H1 (cell line): ENCODE measurements around the gene TELO2. TPM values are rescaled to one million over a fixed set of nuclear protein-coding genes. Genes with fewer than 3 reads are reported as not detected.

Experiments
- CTCF ChIA-PET: fragments of 300-600 bp; sonication (Branson Sonifier 250); formaldehyde crosslinking; loops from one replicate; lab custom pipeline; 2021; ENCODE audit not compliant: partially characterized antibody; lab: Charles Lee
- POLR2A ChIA-PET: fragments of 300-600 bp; sonication (Branson Sonifier 250); formaldehyde crosslinking; loops from one replicate; lab custom pipeline; 2021; ENCODE audit warnings: inconsistent platforms; ENCODE audit not compliant: partially characterized antibody; lab: Charles Lee
- DNase-seq, 2 experiments: peaks; one replicate each; pipeline versions ENCODE4 v3.0.0 to v3.0.0-alpha.2; 2010 to 2022; ENCODE audit warnings: low spot score in 2 of 2, low read depth in 1 of 2, mixed read lengths in 1 of 2
- FAIRE-seq: peaks from 2 replicates; lab custom pipeline; 2011; peaks lifted over from hg19 to GRCh38; lab: Jason Lieb, UNC
- H2AFZ ChIP-seq: 2 replicates; pipeline ENCODE4 v1.8.1; 2012; ENCODE audit warnings: low read length, inconsistent platforms
- H2AK5ac ChIP-seq: 2 replicates; pipeline ENCODE4 v1.6.1; 2013; ENCODE audit warnings: low read depth, low read length
- H2BK120ac ChIP-seq: replicated peaks from 2 replicates; pipeline ENCODE3; 2013; ENCODE audit warnings: low read depth, low read length, inconsistent platforms
- H2BK12ac ChIP-seq: 2 replicates; pipeline ENCODE4 v1.6.1; 2013; ENCODE audit warnings: low read depth, low read length
- H2BK15ac ChIP-seq: 2 replicates; pipeline ENCODE4 v1.6.1; 2013; ENCODE audit warnings: low read length
- H2BK20ac ChIP-seq: 2 replicates; pipeline ENCODE4 v1.6.1; 2013; ENCODE audit warnings: low read length
- H2BK5ac ChIP-seq: 2 replicates; pipeline ENCODE4 v1.6.1; 2013; ENCODE audit warnings: low read depth, low read length
- H3K14ac ChIP-seq: 2 replicates; pipeline ENCODE4 v1.6.1; 2013; ENCODE audit warnings: inconsistent platforms; ENCODE audit not compliant: insufficient read length
- H3K18ac ChIP-seq: 2 replicates; pipeline ENCODE4 v1.6.1; 2013; ENCODE audit warnings: low read length; ENCODE audit errors: extremely low read depth
- H3K23ac ChIP-seq: 2 replicates; pipeline ENCODE4 v1.6.1; 2013; ENCODE audit warnings: inconsistent platforms; ENCODE audit not compliant: insufficient read length
- H3K23me2 ChIP-seq: 2 replicates; pipeline ENCODE4 v1.6.1; 2013; ENCODE audit warnings: low read depth, low read length
- H3K27ac ChIP-seq: 2 replicates; pipeline ENCODE4 v1.6.1; 2011; ENCODE audit warnings: low read depth, low read length, inconsistent platforms
- H3K27me3 ChIP-seq, 4 experiments: replicated peaks in 1 of 4; 1 replicate in 1 of 4; 2 replicates in 3 of 4; pipeline versions ENCODE4 v1.6.1 to v1.8.1; 2011 to 2013; ENCODE audit warnings: low read length in 3 of 4, mild to moderate bottlenecking in 3 of 4, inconsistent platforms in 2 of 4, mixed read lengths in 2 of 4, moderate library complexity in 1 of 4; ENCODE audit not compliant: control insufficient read depth in 3 of 4, insufficient read depth in 3 of 4; ENCODE audit errors: extremely low read depth in 1 of 4
- H3K36me3 ChIP-seq, 4 experiments: 2 replicates each; pipeline versions ENCODE4 v1.6.1 to v1.8.1; 2011 to 2013; ENCODE audit warnings: mild to moderate bottlenecking in 4 of 4, low read length in 3 of 4, moderate library complexity in 2 of 4, control low read depth in 1 of 4, inconsistent platforms in 1 of 4; ENCODE audit not compliant: insufficient read depth in 4 of 4, control insufficient read depth in 2 of 4
- H3K4ac ChIP-seq: replicated peaks from 2 replicates; pipeline ENCODE3; 2013; ENCODE audit warnings: low read length, low read depth, mixed read lengths, inconsistent platforms; ENCODE audit not compliant: insufficient read length
- H3K4me1 ChIP-seq, 4 experiments: replicated peaks in 1 of 4; 1 replicate in 1 of 4; 2 replicates in 3 of 4; pipeline versions ENCODE4 v1.6.1 to v1.8.1; 2011 to 2013; ENCODE audit warnings: low read length in 3 of 4, inconsistent platforms in 2 of 4, mixed read lengths in 1 of 4; ENCODE audit not compliant: insufficient read depth in 4 of 4, control insufficient read depth in 3 of 4
- H3K4me2 ChIP-seq, 2 experiments: 2 replicates each; pipeline versions ENCODE4 v1.6.1 to v1.8.1; 2011 to 2013; ENCODE audit warnings: low read depth in 2 of 2, low read length in 2 of 2, control low read depth in 1 of 2, inconsistent platforms in 1 of 2, mild to moderate bottlenecking in 1 of 2; ENCODE audit not compliant: insufficient read depth in 1 of 2
- H3K4me3 ChIP-seq, 4 experiments: fragments of 200-600, 300-600 bp in 1 of 4; sonication (generic), shearing (Covaris generic), sonication (Bioruptor Twin) in 1 of 4; 2 replicates each; pipeline versions ENCODE4 v1.5.1 to v1.8.1; 2011 to 2016; ENCODE audit warnings: low read length in 4 of 4, low read depth in 3 of 4, control low read depth in 2 of 4, inconsistent platforms in 2 of 4, mild to moderate bottlenecking in 2 of 4, mixed read lengths in 1 of 4, moderate library complexity in 1 of 4; ENCODE audit not compliant: insufficient read depth in 2 of 4; ENCODE audit errors: extremely low read depth in 1 of 4
- H3K56ac ChIP-seq: replicated peaks from 2 replicates; pipeline ENCODE3; 2013; ENCODE audit warnings: low read depth, mild to moderate bottlenecking, mixed read lengths, low read length, inconsistent platforms; ENCODE audit not compliant: insufficient read length
- H3K79me1 ChIP-seq: 2 replicates; pipeline ENCODE4 v1.6.1; 2013; ENCODE audit warnings: low read depth, low read length, control low read depth
- H3K79me2 ChIP-seq, 2 experiments: 2 replicates each; pipeline versions ENCODE4 v1.6.1 to v1.8.1; 2012 to 2013; ENCODE audit warnings: low read length in 2 of 2, mild to moderate bottlenecking in 2 of 2, inconsistent platforms in 1 of 2; ENCODE audit not compliant: insufficient read depth in 2 of 2, control insufficient read depth in 1 of 2
- H3K9ac ChIP-seq, 4 experiments: replicated peaks in 1 of 4; 1 replicate in 1 of 4; 2 replicates in 3 of 4; pipeline versions ENCODE4 v1.6.1 to v1.8.1; 2011 to 2013; ENCODE audit warnings: low read depth in 3 of 4, low read length in 3 of 4, control low read depth in 2 of 4, mild to moderate bottlenecking in 2 of 4, moderate library complexity in 2 of 4, inconsistent platforms in 1 of 4; ENCODE audit errors: extremely low read depth in 1 of 4
- H3K9me3 ChIP-seq, 2 experiments: 2 replicates each; pipeline versions ENCODE4 v1.6.1 to v1.8.1; 2012 to 2013; ENCODE audit warnings: mild to moderate bottlenecking in 2 of 2, moderate library complexity in 2 of 2, control low read depth in 1 of 2, inconsistent platforms in 1 of 2, low read depth in 1 of 2, low read length in 1 of 2, mixed read lengths in 1 of 2; ENCODE audit not compliant: insufficient read depth in 2 of 2
- H4K20me1 ChIP-seq, 2 experiments: replicated peaks in 1 of 2; 2 replicates each; pipeline versions ENCODE3 to v1.8.1; 2011 to 2013; ENCODE audit warnings: inconsistent platforms in 2 of 2, low read length in 2 of 2, mild to moderate bottlenecking in 1 of 2; ENCODE audit not compliant: insufficient read depth in 2 of 2, control insufficient read depth in 1 of 2
- H4K5ac ChIP-seq: 2 replicates; pipeline ENCODE4 v1.6.1; 2013; ENCODE audit warnings: low read length, low read depth, mixed read lengths, inconsistent platforms; ENCODE audit not compliant: insufficient read length
- H4K8ac ChIP-seq: 2 replicates; pipeline ENCODE4 v1.8.0; 2013; ENCODE audit warnings: mild to moderate bottlenecking, moderate library complexity, low read length, inconsistent platforms; ENCODE audit not compliant: insufficient read depth; ENCODE audit errors: extremely low read depth
- H4K91ac ChIP-seq: replicated peaks from 2 replicates; pipeline ENCODE3; 2013; ENCODE audit warnings: low read length, mixed read lengths, inconsistent platforms; ENCODE audit not compliant: insufficient read length
- BACH1 ChIP-seq: IDR thresholded peaks from 2 replicates; pipeline ENCODE4 v1.6.1; 2012; ENCODE audit warnings: low read length, improper control_type of control experiment
- CHD2 ChIP-seq: IDR thresholded peaks from 2 replicates; pipeline ENCODE4 v1.6.1; 2012; ENCODE audit warnings: low read length, improper control_type of control experiment
- JUND ChIP-seq: IDR thresholded peaks from 2 replicates; pipeline ENCODE4 v1.6.1; 2011; ENCODE audit warnings: mild to moderate bottlenecking, improper control_type of control experiment, low read length
- KDM1A ChIP-seq: fragments of 200-600, 300-600 bp; sonication (generic); IDR thresholded peaks from 2 replicates; pipeline ENCODE4 v1.7.1; 2016; ENCODE audit warnings: mild to moderate bottlenecking, low read length, borderline replicate concordance
- KDM4A ChIP-seq: IDR thresholded peaks from one replicate; pipeline ENCODE4 v1.7.1; 2012; ENCODE audit warnings: low read depth, mild to moderate bottlenecking, moderate library complexity, low read length, inconsistent platforms; ENCODE audit not compliant: severe bottlenecking
- NANOG ChIP-seq: IDR thresholded peaks from 2 replicates; pipeline ENCODE4 v1.6.1; 2011; ENCODE audit warnings: low read length, low read depth, mild to moderate bottlenecking, inconsistent platforms; ENCODE audit not compliant: insufficient read depth, poor library complexity, severe bottlenecking
- TAF1 ChIP-seq: IDR thresholded peaks from 2 replicates; pipeline ENCODE4 v1.6.1; 2011; ENCODE audit warnings: mild to moderate bottlenecking, low read depth, low read length
- WGBS, 2 experiments: shearing (Covaris generic) in 1 of 2; methylation state at CpG; one replicate each; pipeline versions ENCODE4 v1.1.6 to v1.1.7; 2013 to 2015; ENCODE audit warnings: low lambda C conversion rate in 2 of 2, mixed read lengths in 2 of 2, inconsistent platforms in 1 of 2, low coverage in 1 of 2, missing lambda C conversion rate in 1 of 2; ENCODE audit not compliant: insufficient replicate concordance in 2 of 2, insufficient coverage in 1 of 2, insufficient read length in 1 of 2; ENCODE audit errors: extremely low coverage in 1 of 2, missing lambda C conversion rate in 1 of 2; 5-methylcytosine and 5-hydroxymethylcytosine counted together
- polyA plus RNA-seq, 7 experiments: library from polyadenylated mRNA; depleted of rRNA in 3 of 7; stranded (reverse) in 5 of 7; unstranded in 2 of 7; fragments of >200 nt in 5 of 7; fragments of 200-250 nt in 2 of 7; gene quantifications; 1 replicate in 5 of 7; 2 replicates in 1 of 7; 4 replicates in 1 of 7; pipeline versions ENCODE4 v1.2.1 to v1.2.3, GENCODE V29; 2011 to 2013; ENCODE audit warnings: missing spikeins in 2 of 7, mixed read lengths in 2 of 7
- total RNA-seq: library from RNA; stranded (reverse); fragmentation: NEBNext Ultra II Directional; extraction: Animal tissue kit (Norgen Biotek cat#: 25700); gene quantifications from 2 replicates; pipeline ENCODE4 v1.2.1, GENCODE V29; 2021

Gene TELO2
- total and polyA plus RNA-seq, 2 of the 8 experiments (the other 6 are each of a cell fraction or from before 2014, with no cell fraction given): 39.3 to 64.8 TPM

- Histone ChIP-seq H3K14ac (no peak overlapping the region), H3K79me2 (no peaks in the 10 kb centered on the region), H2AFZ (no peak overlapping the region), H4K8ac (0 out of 2 replicates have a peak overlapping the region, but pooled peaks have one; percentile 1), H3K18ac (no peak overlapping the region), H3K36me3 (no peaks in the 10 kb centered on the region), H3K4me2 (no peak overlapping the region), H2BK12ac (no peak overlapping the region), H3K23ac (no peak overlapping the region), H3K9me3 (no peaks in the 10 kb centered on the region), H3K4me3 (no peak overlapping the region), H2BK5ac (no peak overlapping the region; the same call in 1 of the 2 replicates), H4K5ac (no peak overlapping the region), H4K20me1 (peaks cover 0 to 5% of the 10 kb centered on the region in 2 experiments), H3K4me1 (no peaks in the 10 kb centered on the region), H3K56ac (no peak overlapping the region), H2BK20ac (no peak overlapping the region), H3K4ac (no peak overlapping the region), H3K9ac (no peak overlapping the region), H2BK120ac (no peak overlapping the region), H3K27me3 (no peaks in the 10 kb centered on the region), H3K27ac (no peak overlapping the region), H3K79me1 (no peaks in the 10 kb centered on the region), H2BK15ac (no peak overlapping the region), H3K23me2 (no peaks in the 10 kb centered on the region), H4K91ac (no peak overlapping the region), H2AK5ac (0 out of 2 replicates have a peak overlapping the region, but pooled peaks have one; percentile 8)
- ChIA-PET POLR2A (no interaction called here), CTCF (no interaction called here)
- WGBS, 2 experiments: 90% methylated on average over 17 of the region's 18 CpGs; no CpG with 5 or more reads in 1 of the 2 experiments
- TF ChIP-seq CHD2: no peak
- no peak for TF ChIP-seq NANOG
- no peak for TF ChIP-seq TAF1
- TF ChIP-seq KDM4A: no peak
- no peak for TF ChIP-seq JUND
- no peak for TF ChIP-seq BACH1
- TF ChIP-seq KDM1A: no peak
- DNase-seq: no peak
- FAIRE-seq: no peak
These were observed 49.4 kb downstream of the TELO2 start for GRCh38 chr16:1542533-1542932.
